K562 (cell line): ENCODE data around the gene GRP. TPM values are rescaled to one million over a fixed set of nuclear protein-coding genes. Genes with fewer than 3 reads are reported as not detected.

ENCODE experiments used
- ATAC-seq: fragments of 200-7000 bp; cut with Tn5 transposase; 3 replicates; pipeline ENCODE4 v1.9.1; 2020; ENCODE audit warnings: moderate library complexity
- BruUV-seq: library from RNA; stranded (reverse); fragments of 400-500 nt; replicated peaks from 2 replicates; lab custom pipeline; 2021; lab: Mats Ljungman, UMichigan
- CTCF ChIA-PET: fragments of 300-600 bp; formaldehyde crosslinking; extraction: SDS; loops from one replicate; lab custom pipeline; 2021; ENCODE audit warnings: low intra/inter-chr PET ratio; lab: Yijun Ruan, JAX
- POLR2A ChIA-PET: fragments of 300-600, 350-650 bp; sonication (Branson Sonifier 250); formaldehyde crosslinking; extraction: SDS; loops from one replicate; lab custom pipeline; 2021; ENCODE audit warnings: antibody characterized with exemption, inconsistent platforms; lab: Yijun Ruan, JAX
- DNase-seq, 4 experiments: peaks; one replicate each; pipeline versions ENCODE4 v3.0.0 to v3.0.0-alpha.2; 2011 to 2018; ENCODE audit warnings: low spot score in 3 of 4, mixed read lengths in 3 of 4; ENCODE audit errors: extremely low read depth in 1 of 4
- FAIRE-seq: peaks from 2 replicates; lab custom pipeline; 2011; peaks lifted over from hg19 to GRCh38; lab: Jason Lieb, UNC
- H2AFZ ChIP-seq: 2 replicates; pipeline ENCODE4 v1.6.0; 2011; ENCODE audit warnings: low read depth, low read length, control low read depth, inconsistent platforms
- H3K27ac ChIP-seq: fragments of 200-600 bp; 3 replicates; pipeline ENCODE4 v1.8.0; 2011; ENCODE audit warnings: low read depth, mild to moderate bottlenecking, control low read depth, inconsistent platforms, low read length, moderate library complexity, mixed read lengths; ENCODE audit errors: extremely low read depth
- H3K27me3 ChIP-seq, 2 experiments: fragments of 300-600 bp in 1 of 2; 2 replicates in 1 of 2; 3 replicates in 1 of 2; pipeline versions ENCODE4 v1.6.0 to v1.8.0; 2011; ENCODE audit warnings: inconsistent platforms in 2 of 2, low read length in 2 of 2, mild to moderate bottlenecking in 1 of 2, mixed read lengths in 1 of 2, moderate library complexity in 1 of 2; ENCODE audit not compliant: control insufficient read depth in 2 of 2, insufficient read depth in 2 of 2
- H3K36me3 ChIP-seq: fragments of 300-600 bp; 3 replicates; pipeline ENCODE4 v1.8.0; 2011; ENCODE audit warnings: mild to moderate bottlenecking, low read length, inconsistent platforms; ENCODE audit not compliant: control insufficient read depth, insufficient read depth
- H3K4me1 ChIP-seq, 2 experiments: fragments of 200-600 bp in 1 of 2; replicated peaks in 1 of 2; 2 replicates in 1 of 2; 3 replicates in 1 of 2; pipeline versions ENCODE4 v1.5.1 to v1.8.0; 2011; ENCODE audit warnings: inconsistent platforms in 2 of 2, low read length in 2 of 2, mild to moderate bottlenecking in 1 of 2, mixed read lengths in 1 of 2, moderate library complexity in 1 of 2; ENCODE audit not compliant: control insufficient read depth in 2 of 2, insufficient read depth in 2 of 2
- H3K4me2 ChIP-seq: 2 replicates; pipeline ENCODE4 v1.6.1; 2011; ENCODE audit warnings: low read length, control low read depth, inconsistent platforms, mixed read lengths; ENCODE audit not compliant: insufficient read depth
- H3K4me3 ChIP-seq: fragments of 200-600 bp; sonication (generic), shearing (Covaris generic); 2 replicates; pipeline ENCODE4 v1.5.1; 2016; ENCODE audit warnings: control low read depth, inconsistent platforms
- H3K79me2 ChIP-seq: fragments of 200-600 bp; 3 replicates; pipeline ENCODE4 v1.8.0; 2011; ENCODE audit warnings: low read length, inconsistent platforms; ENCODE audit not compliant: control insufficient read depth, insufficient read depth
- H3K9ac ChIP-seq, 2 experiments: 2 replicates each; pipeline versions ENCODE4 v1.6.0 to v1.6.1; 2011; ENCODE audit warnings: low read depth in 2 of 2, low read length in 2 of 2, control low read depth in 1 of 2, inconsistent platforms in 1 of 2, mild to moderate bottlenecking in 1 of 2, mixed read lengths in 1 of 2; ENCODE audit not compliant: insufficient read depth in 1 of 2
- H3K9me1 ChIP-seq: one replicate; pipeline ENCODE4 v1.6.0; 2011; ENCODE audit warnings: inconsistent platforms, mild to moderate bottlenecking, low read length, moderate library complexity; ENCODE audit not compliant: control insufficient read depth, insufficient read depth
- H3K9me3 ChIP-seq: replicated peaks from 2 replicates; pipeline ENCODE4 v1.5.1; 2011; ENCODE audit warnings: low read depth, low read length, inconsistent platforms; ENCODE audit not compliant: control insufficient read depth, insufficient read depth
- H4K20me1 ChIP-seq: replicated peaks from 2 replicates; pipeline ENCODE4 v1.6.1; 2011; ENCODE audit warnings: low read length, inconsistent platforms, mixed read lengths; ENCODE audit not compliant: control insufficient read depth, insufficient read depth
- NKRF ChIP-seq: fragments of 450-650 bp; IDR thresholded peaks from 2 replicates; pipeline ENCODE4 v1.6.1; 2016; ENCODE audit warnings: borderline replicate concordance
- NR2C1 ChIP-seq, 2 experiments: fragments of 450-650 bp; IDR thresholded peaks; 2 replicates each; pipeline ENCODE4 v1.6.1; 2017; ENCODE audit warnings: mild to moderate bottlenecking in 2 of 2, antibody characterized with exemption in 1 of 2, inconsistent platforms in 1 of 2, missing compliant biosample characterization in 1 of 2, missing genetic modification characterization in 1 of 2
- TCF7L2 ChIP-seq: fragments of 150-350 bp; IDR thresholded peaks from 2 replicates; pipeline ENCODE4 v1.6.1; 2016; ENCODE audit warnings: low read depth, mild to moderate bottlenecking, low read length, moderate library complexity
- ZNF507 ChIP-seq: conservative IDR thresholded peaks from 2 replicates; pipeline ENCODE4 v1.6.1; 2017; ENCODE audit warnings: missing genetic modification characterization, missing compliant biosample characterization
- ZZZ3 ChIP-seq: fragments of 450-650 bp; IDR thresholded peaks from 2 replicates; pipeline ENCODE4 v1.6.1; 2016; ENCODE audit warnings: antibody characterized with exemption, mild to moderate bottlenecking, moderate library complexity
- WGBS: fragments of 100-300 bp; shearing (Covaris generic); methylation state at CpG from one replicate; pipeline ENCODE4 v1.1.6; 2016; ENCODE audit warnings: low coverage, mixed read lengths; ENCODE audit not compliant: insufficient coverage; ENCODE audit errors: missing lambda C conversion rate; 5-methylcytosine and 5-hydroxymethylcytosine counted together
- in situ Hi-C: fragments of 300-500 bp; cut with MboI; formaldehyde crosslinking; loops from 4 replicates; pipeline ENCODE4 v1.15.0; 2018; ENCODE audit warnings: inconsistent platforms, mixed read lengths
- intact Hi-C: fragments of 100-400 bp; cut with micrococcal nuclease; formaldehyde crosslinking; loops from 2 replicates; pipeline ENCODE4 v1.14.2; 2022
- polyA plus RNA-seq, 8 experiments: library from polyadenylated mRNA; depleted of rRNA in 4 of 8; stranded (reverse) in 5 of 8; unstranded in 3 of 8; fragments of >200 nt; fragmentation: Nextera tagmentation in 2 of 8; fragmentation: Illumina TruSeq in 1 of 8; extraction: Ambion mirVana in 2 of 8; extraction: Trizol in 1 of 8; gene quantifications; 2 replicates each; pipeline versions ENCODE4 v1.2.1 to v1.2.3, GENCODE V29; 2011 to 2014; ENCODE audit warnings: inconsistent platforms in 1 of 8, missing spikeins in 1 of 8
- total RNA-seq, 7 experiments: library from RNA; depleted of rRNA in 6 of 7; stranded (reverse); fragments of >200 nt in 6 of 7; fragmentation: Illumina TruSeq in 2 of 7; extraction: Trizol in 2 of 7; gene quantifications; 2 replicates each; pipeline versions ENCODE4 v1.2.1 to v1.2.3, GENCODE V29; 2011 to 2021; ENCODE audit warnings: low replicate concordance in 1 of 7

Gene GRP
- total and polyA plus RNA-seq, 9 of the 15 experiments (the other 6 are each of a cell fraction or from before 2014, with no cell fraction given), result 0.07 TPM; not detected in 8

DNA sequence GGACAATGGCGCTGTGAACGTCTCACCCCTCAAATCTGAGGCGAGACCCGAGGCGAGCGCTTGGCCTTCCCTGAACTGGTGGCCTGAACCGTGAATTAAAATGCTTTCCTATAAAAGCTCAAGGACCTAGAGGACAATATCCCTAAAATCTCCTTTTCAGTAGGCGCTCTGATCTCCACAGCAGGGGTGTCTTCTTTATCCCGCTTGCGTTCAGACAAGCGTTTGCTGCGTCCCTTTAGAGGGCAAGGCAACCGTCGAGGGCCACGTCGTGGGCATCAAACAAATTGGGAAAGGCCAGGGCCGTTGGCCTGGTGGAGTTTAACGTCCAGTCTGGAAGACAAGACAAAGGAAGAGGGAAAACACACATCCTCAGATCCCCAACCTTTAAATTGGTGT is 54.6 kb downstream of the GRP start (continued):
- no peak for TF ChIP-seq NR2C1 (IDR thresholded peaks at IDR 0.05)
- no peak for TF ChIP-seq NR2C1 (tag; IDR thresholded peaks at IDR 0.05)
- TF ChIP-seq ZZZ3, result no peak
- TF ChIP-seq NKRF, result no peak

- FAIRE-seq (no peak), DNase-seq (no peak), ATAC-seq (no peak)
- CTCF ChIA-PET, result no interaction called here
- peaks cover 2 to 41% of the 10 kb centered on the region in 2 experiments; a peak in 3 of 5 replicates for H3K27me3 ChIP-seq
- H3K36me3 ChIP-seq, result no peaks in the 10 kb centered on the region
- H2AFZ ChIP-seq, result no peak overlapping the region
- H3K4me1 ChIP-seq, result peaks cover 0 to 14% of the 10 kb centered on the region in 2 experiments; a peak in 2 of 5 replicates
- BruUV-seq, result no TSS peak
- in situ Hi-C loops (no loop called here), intact Hi-C loops (no loop called here)
- H3K9me1 ChIP-seq, result no peaks in the 10 kb centered on the region
- H3K4me3 ChIP-seq, result no peak overlapping the region
- H3K27ac ChIP-seq, result no peak overlapping the region
- no peak overlapping the region for H3K4me2 ChIP-seq
- no peaks in the 10 kb centered on the region for H3K79me2 ChIP-seq
- TF ChIP-seq ZNF507 (no peak), TCF7L2 (no peak)
- POLR2A ChIA-PET, result no interaction called here
- H3K9me3 ChIP-seq, result no peaks in the 10 kb centered on the region
- H3K9ac ChIP-seq, result no peak overlapping the region
- WGBS, result 0% methylated on average over 4 of the region's 6 CpGs
- no peaks in the 10 kb centered on the region for H4K20me1 ChIP-seq
These were observed 55.5 kb downstream of the GRP start for GRCh38 chr18:59275406-59275949.
